ACC112 (cell line): ENCODE results near the gene CD248.

ENCODE experiments used
- H2AFZ ChIP-seq: fragments of 200-600 bp; sonication (generic); one replicate; pipeline ENCODE4 v1.6.0; 2017; ENCODE audit warnings: antibody characterized with exemption, low read length; ENCODE audit not compliant: unreplicated experiment
- H3K27ac ChIP-seq: fragments of 200-600 bp; sonication (generic); 2 replicates; pipeline ENCODE4 v1.5.1; 2014; ENCODE audit warnings: low read depth, mild to moderate bottlenecking, antibody characterized with exemption, low read length, moderate library complexity
- H3K27me3 ChIP-seq: fragments of 200-600 bp; sonication (generic); 2 replicates; pipeline ENCODE4 v1.6.1; 2014; ENCODE audit warnings: mild to moderate bottlenecking, antibody characterized with exemption, low read length, moderate library complexity, mixed read lengths; ENCODE audit not compliant: insufficient read depth
- H3K36me3 ChIP-seq: fragments of 200-600 bp; sonication (generic); 2 replicates; pipeline ENCODE4 v1.6.1; 2016; ENCODE audit warnings: mild to moderate bottlenecking, antibody characterized with exemption, low read length, moderate library complexity, mixed read lengths; ENCODE audit not compliant: insufficient read depth
- H3K4me1 ChIP-seq: fragments of 200-600 bp; sonication (generic); one replicate; pipeline ENCODE4 v1.6.1; 2016; ENCODE audit warnings: low read length, mixed read lengths; ENCODE audit not compliant: insufficient read depth, unreplicated experiment, control insufficient read depth
- H3K4me3 ChIP-seq: fragments of 200-600 bp; sonication (generic); 2 replicates; pipeline ENCODE4 v1.5.1; 2014; ENCODE audit warnings: mild to moderate bottlenecking, low read depth, low read length
- H3K79me2 ChIP-seq: fragments of 200-600 bp; sonication (generic); one replicate; pipeline ENCODE4 v1.6.0; 2016; ENCODE audit warnings: low read length; ENCODE audit not compliant: control insufficient read depth, unreplicated experiment, insufficient read depth

Gene CD248

DNA sequence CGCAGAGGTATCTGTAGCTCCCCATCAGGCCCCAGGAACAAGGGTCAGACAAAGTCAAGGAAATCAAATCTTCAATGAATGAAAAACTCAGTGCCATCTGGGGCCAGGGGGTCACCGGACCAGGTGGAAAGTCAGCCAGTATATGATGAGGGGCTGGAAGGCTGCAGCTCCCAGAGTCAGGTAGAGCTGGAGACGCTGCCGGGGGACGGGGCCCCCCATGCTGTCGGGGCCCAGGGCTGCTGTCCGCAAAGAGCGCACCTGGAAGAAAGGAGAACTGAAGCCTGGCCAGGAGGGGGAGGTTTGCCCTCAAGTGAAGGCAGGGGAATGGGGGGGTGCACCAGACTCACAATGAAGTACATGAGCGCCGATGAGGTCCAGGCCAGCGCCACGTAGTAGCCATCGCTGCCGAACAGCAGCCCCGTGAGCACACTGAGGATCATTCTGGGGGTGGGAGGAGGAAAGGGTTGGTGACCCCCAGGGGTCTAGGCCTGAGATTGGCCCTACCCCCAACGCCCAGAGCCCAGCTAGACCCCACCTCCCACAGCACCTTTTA, 32.2 kb downstream of the CD248 start:
- H3K27ac ChIP-seq = no peak overlapping the region
- H3K4me1 ChIP-seq = peaks cover 8% of the 10 kb centered on the region
- no peak overlapping the region for H3K4me3 ChIP-seq
- H2AFZ ChIP-seq = no peak overlapping the region
- no peaks in the 10 kb centered on the region for H3K36me3 ChIP-seq
- H3K79me2 ChIP-seq = peaks cover 21% of the 10 kb centered on the region
- no peaks in the 10 kb centered on the region for H3K27me3 ChIP-seq

DNA sequence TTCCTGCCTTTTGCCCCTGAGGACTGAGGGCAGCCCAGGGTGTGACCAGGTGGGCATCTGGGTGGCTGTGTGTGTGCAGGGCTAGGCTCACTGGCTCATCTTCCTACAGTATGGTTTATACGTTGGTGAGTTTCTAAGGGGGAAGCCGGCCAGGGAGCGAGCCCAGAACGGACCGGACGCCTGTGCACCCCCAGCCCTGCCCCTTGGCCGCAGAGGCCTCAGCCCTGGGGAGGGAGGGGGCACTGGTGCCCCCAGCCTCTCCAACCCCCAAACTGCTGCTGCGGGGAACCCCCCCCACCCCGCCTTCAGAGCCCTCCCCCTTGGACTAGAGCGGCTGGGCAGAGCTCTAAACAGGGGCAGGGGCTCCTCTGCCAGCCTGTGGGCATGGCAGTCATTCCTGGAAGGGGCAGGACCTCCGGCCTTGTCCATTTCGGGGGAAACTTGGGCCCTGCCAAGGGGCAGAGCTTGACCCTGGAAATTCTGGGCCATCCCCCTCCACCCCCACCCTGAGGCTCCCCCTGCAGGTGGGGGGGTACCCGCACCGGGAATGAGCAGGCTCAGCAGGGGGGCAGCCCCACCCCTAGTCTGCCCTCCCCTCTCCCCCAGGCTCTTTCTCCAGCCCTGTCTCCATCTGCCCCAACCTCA, 33.3 kb downstream of the CD248 start:
- H3K4me1 ChIP-seq = peaks cover 8% of the 10 kb centered on the region
- H3K27me3 ChIP-seq = no peaks in the 10 kb centered on the region; the same call in 1 of the 2 replicates
- no peak overlapping the region for H2AFZ ChIP-seq
- no peak overlapping the region for H3K27ac ChIP-seq
- H3K4me3 ChIP-seq = no peak overlapping the region
- peaks cover 20% of the 10 kb centered on the region for H3K79me2 ChIP-seq
- no peaks in the 10 kb centered on the region for H3K36me3 ChIP-seq

DNA sequence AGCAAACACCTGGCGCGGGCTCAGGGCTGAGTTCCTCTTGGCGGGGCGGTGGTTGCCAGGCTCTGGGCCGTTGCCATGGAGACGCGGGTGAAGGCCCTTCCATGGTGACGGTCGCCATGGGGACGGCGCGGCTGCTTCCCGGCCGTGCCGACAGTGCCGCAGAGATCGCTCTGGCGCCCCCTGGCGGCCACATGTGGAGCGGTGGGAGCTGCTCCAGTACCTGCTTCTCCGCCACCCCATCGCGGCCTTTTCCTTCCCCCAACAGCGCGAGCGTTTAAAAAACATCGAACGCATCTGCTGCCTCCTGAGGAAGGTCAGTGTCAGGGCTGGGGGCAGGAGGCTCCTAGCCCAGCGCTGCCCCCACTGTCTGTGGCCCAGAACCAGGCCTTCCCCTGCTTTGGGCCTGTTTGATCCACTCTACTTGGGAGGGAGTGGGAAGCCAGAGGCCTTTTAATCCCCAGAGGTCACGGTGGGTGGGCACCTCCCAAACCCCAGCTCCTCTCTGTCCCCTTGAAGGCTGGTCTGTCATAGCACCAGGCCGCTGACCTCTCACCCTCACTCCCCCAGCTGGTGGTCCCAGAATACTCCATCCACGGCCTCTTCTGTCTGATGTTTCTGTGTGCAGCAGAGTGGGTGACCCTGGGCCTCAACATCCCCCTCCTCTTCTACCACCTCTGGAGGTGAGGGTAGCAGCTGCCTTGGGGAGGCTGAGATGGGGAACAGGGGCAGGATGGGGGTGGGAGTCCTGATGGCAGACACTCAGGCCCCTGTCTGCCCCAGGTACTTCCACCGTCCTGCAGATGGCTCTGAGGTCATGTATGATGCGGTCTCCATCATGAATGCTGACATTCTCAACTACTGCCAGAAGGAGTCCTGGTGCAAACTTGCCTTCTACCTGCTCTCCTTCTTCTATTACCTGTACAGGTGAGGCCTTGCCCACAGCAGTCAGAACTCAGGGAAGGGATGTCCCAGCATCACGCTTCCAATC, 34.1 kb downstream of the CD248 start:
- peaks cover 4% of the 10 kb centered on the region for H3K4me1 ChIP-seq

DNA sequence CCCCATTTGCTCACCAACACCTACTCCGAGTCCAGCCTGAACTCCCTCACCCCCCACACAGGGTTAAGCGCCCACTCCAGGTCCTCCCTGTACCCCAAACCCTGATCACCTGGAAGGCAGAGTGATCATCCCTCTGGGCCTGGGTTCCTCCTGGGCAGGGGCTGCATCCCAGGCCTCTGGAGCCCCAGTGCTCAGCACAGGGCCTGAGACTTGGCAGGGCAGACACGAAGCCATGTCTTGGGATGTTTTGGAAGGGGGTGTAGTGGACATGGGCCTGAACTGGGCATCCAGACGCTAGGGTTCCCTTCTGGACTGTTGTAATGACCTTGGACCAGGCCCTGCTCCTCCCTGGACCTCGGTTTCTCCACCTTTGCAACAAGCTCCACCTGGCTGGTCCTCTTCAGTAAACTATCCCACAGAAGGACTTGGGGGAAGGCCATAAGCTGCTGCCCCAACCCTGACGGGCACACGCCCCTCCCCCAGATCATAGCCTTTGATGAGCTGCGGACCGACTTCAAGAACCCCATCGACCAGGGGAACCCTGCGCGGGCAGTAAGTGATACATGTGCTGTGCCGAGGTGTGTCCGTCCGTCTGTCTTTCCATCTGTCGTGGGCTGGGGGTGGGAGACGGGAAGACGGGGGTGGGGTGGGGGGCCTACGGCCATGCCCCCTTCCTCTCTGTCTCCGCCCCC, 34.9 kb downstream of the CD248 start:
- no peaks in the 10 kb centered on the region; the same call in 1 of the 2 replicates for H3K27me3 ChIP-seq
- no peak overlapping the region for H2AFZ ChIP-seq
- no peaks in the 10 kb centered on the region for H3K4me1 ChIP-seq
- no peaks in the 10 kb centered on the region for H3K36me3 ChIP-seq
- H3K79me2 ChIP-seq = peaks cover 3% of the 10 kb centered on the region
- no peak overlapping the region for H3K27ac ChIP-seq
- H3K4me3 ChIP-seq = no peak overlapping the region

More for the DNA sequence above, 34.1 kb downstream of the CD248 start:
- Histone ChIP-seq H3K36me3 (no peaks in the 10 kb centered on the region), H3K4me3 (no peak overlapping the region), H3K79me2 (peaks cover 11% of the 10 kb centered on the region), H3K27ac (no peak overlapping the region), H3K27me3 (no peaks in the 10 kb centered on the region; the same call in 1 of the 2 replicates), H2AFZ (no peak overlapping the region)

DNA sequence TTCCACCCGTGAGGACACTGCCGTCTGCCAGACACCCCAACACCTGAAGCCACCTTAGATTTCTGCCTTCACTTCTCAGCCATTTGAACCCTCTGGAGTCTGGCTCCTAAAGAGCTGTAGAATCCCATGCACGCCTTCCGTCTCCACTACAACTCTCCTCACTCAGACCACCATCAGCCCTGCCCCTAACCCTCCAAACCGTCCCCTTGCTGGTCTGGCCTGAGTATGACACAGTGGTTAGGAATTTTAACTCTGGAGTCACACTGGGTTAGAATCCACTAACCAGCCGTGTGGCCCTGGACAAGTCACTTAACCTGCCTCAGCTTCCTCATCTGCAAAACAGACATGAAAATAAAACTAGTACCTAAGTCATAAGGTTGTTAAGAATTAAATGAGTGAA, 35.8 kb downstream of the CD248 start:
- Histone ChIP-seq H3K27ac (no peak overlapping the region), H3K79me2 (no peaks in the 10 kb centered on the region), H2AFZ (no peak overlapping the region), H3K36me3 (no peaks in the 10 kb centered on the region), H3K4me1 (no peaks in the 10 kb centered on the region), H3K27me3 (no peaks in the 10 kb centered on the region; the same call in 1 of the 2 replicates), H3K4me3 (no peak overlapping the region)

DNA sequence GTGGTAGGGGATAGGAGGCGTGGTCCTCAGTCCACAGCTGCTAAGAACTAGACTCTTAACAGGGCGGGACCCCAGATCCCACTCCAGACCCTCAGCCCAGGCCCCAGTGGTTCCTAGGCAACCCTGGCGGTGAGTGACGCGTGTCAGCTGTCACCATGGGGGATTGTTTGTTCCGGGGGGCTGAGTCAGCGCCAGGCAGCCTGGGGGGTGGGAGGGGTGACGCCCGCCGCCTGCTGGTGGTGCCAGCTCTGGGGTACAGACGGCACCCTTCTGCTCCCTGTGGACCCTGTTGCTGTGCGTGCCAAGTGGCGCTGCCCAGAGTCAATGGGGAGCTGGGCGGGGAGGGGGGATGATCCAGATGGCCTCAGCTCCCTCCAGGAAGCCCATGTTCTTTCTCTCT, 36.4 kb downstream of the CD248 start:
- H3K4me1 ChIP-seq = no peaks in the 10 kb centered on the region
- no peaks in the 10 kb centered on the region; the same call in 1 of the 2 replicates for H3K27me3 ChIP-seq
- H3K36me3 ChIP-seq = no peaks in the 10 kb centered on the region
- H2AFZ ChIP-seq = no peak overlapping the region
- H3K4me3 ChIP-seq = no peak overlapping the region
- no peak overlapping the region for H3K27ac ChIP-seq
- no peaks in the 10 kb centered on the region for H3K79me2 ChIP-seq

DNA sequence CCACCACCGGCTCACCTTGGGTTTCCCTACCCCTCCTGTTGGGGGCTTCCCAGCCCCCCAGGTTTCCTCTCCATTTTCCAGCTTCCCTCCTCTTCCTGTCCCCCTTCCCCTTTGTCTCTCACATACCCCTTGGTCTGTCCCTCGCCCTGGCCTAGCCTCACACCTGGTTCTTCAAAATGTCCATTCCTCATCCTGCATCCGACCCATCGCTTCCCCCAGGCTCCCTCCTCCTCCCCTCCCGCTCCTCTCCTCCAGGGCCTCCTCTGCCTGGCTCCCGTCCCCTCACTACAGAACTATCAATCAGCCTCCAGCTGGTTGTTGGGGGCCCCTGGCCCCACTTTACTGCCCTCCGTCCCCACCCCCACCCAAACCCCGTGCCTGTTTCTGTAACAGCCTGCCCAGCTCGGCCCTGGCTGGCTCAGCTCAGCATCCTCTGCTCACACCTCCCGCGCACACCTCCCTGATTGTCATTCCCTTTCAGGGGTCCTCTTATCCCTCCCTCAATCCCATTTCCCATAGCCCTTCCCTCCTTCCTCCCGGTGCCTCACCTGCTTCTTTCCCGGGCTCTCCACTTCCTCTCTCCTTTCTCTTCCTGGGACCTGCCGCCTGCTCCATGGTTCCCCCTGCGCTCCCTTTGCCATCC, 37.6 kb downstream of the CD248 start:
- Histone ChIP-seq H3K4me1 (no peaks in the 10 kb centered on the region), H3K27me3 (no peaks in the 10 kb centered on the region; the same call in 1 of the 2 replicates), H3K79me2 (no peaks in the 10 kb centered on the region), H3K4me3 (no peak overlapping the region), H2AFZ (no peak overlapping the region), H3K27ac (no peak overlapping the region), H3K36me3 (no peaks in the 10 kb centered on the region)

DNA sequence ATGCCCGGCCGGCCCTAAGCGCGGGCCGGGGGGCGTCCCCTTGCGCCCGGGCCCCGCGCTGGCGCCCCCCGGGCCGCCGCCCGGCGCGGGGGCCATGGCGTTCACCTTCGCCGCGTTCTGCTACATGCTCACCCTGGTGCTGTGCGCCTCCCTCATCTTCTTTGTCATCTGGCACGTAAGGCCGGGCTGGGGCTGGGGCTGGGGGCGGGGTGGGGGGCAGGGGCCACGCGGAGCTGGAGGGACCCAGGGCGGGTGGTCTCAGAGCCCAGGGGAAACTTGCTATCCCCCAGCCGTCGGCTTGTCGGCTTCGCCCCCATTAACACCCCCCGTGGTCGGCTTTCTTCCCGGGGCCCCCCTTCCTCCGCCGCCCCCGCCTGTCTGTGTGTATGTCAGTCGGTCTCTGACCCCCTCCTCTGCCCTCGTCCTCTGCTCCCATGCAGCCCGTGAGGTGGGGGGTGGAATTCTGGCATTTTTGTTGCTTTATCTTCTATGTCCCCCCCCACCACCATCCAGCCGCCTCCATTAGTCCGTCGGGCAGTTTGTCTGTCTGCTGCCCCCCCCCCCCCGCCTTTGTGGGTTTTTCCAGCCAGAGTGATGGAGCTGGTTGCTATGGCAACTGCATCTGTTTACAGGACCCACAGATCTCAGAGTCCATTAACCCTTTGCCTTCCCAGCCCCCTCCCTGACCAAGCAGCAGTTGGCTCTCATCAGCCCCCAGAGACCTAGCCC, 38.3 kb downstream of the CD248 start:
- no peaks in the 10 kb centered on the region for H3K79me2 ChIP-seq
- no peaks in the 10 kb centered on the region for H3K4me1 ChIP-seq
- no peaks in the 10 kb centered on the region for H3K36me3 ChIP-seq
- H3K27ac ChIP-seq = no peak overlapping the region
- no peak overlapping the region for H2AFZ ChIP-seq
- no peaks in the 10 kb centered on the region; the same call in 1 of the 2 replicates for H3K27me3 ChIP-seq
- H3K4me3 ChIP-seq = no peak overlapping the region

DNA sequence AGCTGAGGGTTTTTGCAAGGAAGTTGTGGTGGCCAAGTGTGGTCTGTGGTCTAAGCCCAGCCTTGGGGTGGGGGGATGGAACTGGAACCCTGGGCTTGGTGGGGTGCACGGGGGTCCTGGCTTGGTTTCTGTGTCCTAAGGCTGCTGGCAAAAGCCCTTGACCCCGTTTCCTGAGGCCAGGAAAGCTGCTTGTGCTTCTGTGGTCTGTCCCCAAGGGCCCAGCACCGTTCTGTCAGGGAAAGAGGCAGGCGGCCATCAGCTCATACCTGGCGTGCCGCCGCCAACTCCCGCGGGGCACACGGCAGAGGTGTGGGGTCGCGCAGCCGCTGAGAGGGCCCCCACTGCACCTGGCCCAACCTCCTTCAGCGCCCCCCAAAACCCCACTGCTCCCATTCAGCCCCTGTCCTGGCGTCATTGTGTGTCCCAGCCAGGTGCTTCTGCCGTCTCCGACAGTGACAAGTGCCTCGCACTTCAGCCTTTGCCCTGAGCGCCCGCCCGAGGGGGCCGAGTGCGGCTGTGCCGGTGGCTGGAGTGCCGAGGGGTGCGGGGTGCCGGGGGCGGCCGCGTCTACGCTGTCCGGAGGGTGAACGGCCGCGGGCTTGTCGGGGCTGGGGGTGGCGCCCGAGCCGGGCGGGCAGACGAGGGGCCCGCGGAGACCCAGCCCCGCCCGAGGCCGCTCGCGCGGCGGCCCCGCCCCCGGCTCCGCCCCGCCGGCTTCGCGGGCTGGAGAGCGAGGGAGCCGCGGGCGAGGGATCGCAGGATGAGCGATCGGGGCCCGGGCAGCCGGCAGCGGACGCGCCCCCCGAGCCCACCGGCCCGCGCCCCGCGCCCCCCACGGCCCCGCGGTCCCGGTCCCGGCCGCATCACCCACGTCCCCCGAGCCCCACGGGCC, 39.1 kb downstream of the CD248 start, which contains the start of gene CNIH2:
TSS of gene CNIH2 (plus strand) at position 705 of the 892 bp plus-strand sequence. CDS start 282 bp downstream, outside the sequence.
- Histone ChIP-seq H3K4me3 (no peak within 1 kb of the TSS), H3K27ac (no peak within 1 kb of the TSS), H3K36me3 (no peaks in the 10 kb centered on the region; the same call in 1 of the 2 replicates), H3K79me2 (no peaks in the 10 kb centered on the region), H3K27me3 (no peaks in the 10 kb centered on the region; the same call in 1 of the 2 replicates), H3K4me1 (no peaks in the 10 kb centered on the region), H2AFZ (no peak within 1 kb of the TSS)
